ENCODE measurements around the gene GID8. TPM values are rescaled to one million over a fixed set of nuclear protein-coding genes. Genes with fewer than 3 reads are reported as not detected.
A peak's percentile ranks its signal among the peaks of the same experiment; 100 is the strongest.

Gene GID8
- total RNA-seq (10 to 100 TPM; 23.6 to 54.3 (median 47.0) TPM), polyA plus RNA-seq (10 to 100 TPM; 26.5 to 30.1 TPM)
- long read RNA-seq, donor 1, full-length matches to known transcripts = 161 of 183 reads
- long read RNA-seq, donor 1, partial matches to known transcripts = 4 of 183 reads
- long read RNA-seq, donor 1, other reads (novel, unspliced or antisense) = 18 of 183 reads
- long read RNA-seq, donor 2, full-length matches to known transcripts = 38 of 38 reads
- long read RNA-seq, donor 2, partial matches to known transcripts = 0 of 38 reads
- long read RNA-seq, donor 2, other reads (novel, unspliced or antisense) = 0 of 38 reads
- long read RNA-seq, donor 3, full-length matches to known transcripts = 65 of 90 reads
- long read RNA-seq, donor 3, partial matches to known transcripts = 22 of 90 reads
- long read RNA-seq, donor 3, other reads (novel, unspliced or antisense) = 3 of 90 reads

DNA sequence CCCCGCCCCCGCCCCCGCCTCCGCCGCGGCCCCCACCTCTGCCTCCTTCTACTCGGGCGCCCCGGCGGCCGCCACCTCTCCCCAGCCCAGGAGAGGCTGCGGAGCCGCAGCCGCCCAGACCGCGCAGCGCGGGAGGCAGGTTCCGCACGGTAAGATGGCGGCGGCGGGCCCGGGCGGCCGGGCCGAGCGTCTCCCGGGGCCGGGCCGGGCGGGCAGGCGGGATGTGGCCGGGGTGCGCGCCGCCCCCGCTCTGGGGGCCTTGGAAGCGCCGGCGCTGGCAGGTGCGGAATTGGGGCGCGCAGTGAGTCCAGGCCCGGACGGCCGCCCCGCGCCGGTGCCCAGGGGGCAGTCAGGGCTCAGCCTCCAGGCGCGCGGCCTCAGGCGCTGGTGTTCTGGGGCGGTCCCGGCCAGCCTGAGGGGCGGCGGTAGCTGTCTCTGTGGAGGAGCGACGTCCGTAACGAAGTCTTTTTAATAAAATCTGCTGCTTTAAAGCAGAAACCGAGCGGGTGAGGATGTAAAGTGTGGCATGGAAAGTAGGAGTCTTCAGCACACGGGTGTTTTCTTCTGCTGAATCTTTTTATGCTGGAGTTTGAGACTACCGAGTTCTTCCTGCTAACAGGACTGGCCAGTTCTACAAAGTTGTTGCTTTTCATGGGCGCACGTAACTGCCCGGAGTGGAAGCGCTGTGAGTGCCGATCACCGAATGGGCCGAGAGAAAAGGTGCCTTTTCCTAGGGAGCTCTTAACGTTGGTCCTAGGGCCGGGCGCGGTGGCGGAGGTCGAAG lies at the start of gene GID8:
GID8 (plus strand) TSS at position 43 of the 784 bp plus-strand sequence. CDS start 3,356 bp downstream, outside the sequence.
- TF ChIP-seq EP300 (IDR thresholded peaks at IDR 0.05) = no peak
- TF ChIP-seq, protein P1, sequence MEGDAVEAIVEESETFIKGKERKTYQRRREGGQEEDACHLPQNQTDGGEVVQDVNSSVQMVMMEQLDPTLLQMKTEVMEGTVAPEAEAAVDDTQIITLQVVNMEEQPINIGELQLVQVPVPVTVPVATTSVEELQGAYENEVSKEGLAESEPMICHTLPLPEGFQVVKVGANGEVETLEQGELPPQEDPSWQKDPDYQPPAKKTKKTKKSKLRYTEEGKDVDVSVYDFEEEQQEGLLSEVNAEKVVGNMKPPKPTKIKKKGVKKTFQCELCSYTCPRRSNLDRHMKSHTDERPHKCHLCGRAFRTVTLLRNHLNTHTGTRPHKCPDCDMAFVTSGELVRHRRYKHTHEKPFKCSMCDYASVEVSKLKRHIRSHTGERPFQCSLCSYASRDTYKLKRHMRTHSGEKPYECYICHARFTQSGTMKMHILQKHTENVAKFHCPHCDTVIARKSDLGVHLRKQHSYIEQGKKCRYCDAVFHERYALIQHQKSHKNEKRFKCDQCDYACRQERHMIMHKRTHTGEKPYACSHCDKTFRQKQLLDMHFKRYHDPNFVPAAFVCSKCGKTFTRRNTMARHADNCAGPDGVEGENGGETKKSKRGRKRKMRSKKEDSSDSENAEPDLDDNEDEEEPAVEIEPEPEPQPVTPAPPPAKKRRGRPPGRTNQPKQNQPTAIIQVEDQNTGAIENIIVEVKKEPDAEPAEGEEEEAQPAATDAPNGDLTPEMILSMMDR (IDR thresholded peaks at IDR 0.05) = no peak
- no peak for TF ChIP-seq POLR2A (IDR thresholded peaks at IDR 0.05)
- intact Hi-C loops (cut with DNase I) = no loop called here
- peak within 1 kb of the TSS; percentile 97 for H3K4me3 ChIP-seq
- no peaks in the 10 kb centered on the region for H3K36me3 ChIP-seq
- H3K27me3 ChIP-seq = no peaks in the 10 kb centered on the region
- H3K9me3 ChIP-seq = no peaks in the 10 kb centered on the region
- WGBS, 3 donors = 0 to 1% (median 0%) methylated on average over 37 to 79 of the region's 79 CpGs
- H3K27ac ChIP-seq = peak within 1 kb of the TSS; percentile 76 to 79
- peak in 3 of 5 donors; percentile 33 to 54 (median 37) for DNase-seq
- peaks cover 15% of the 10 kb centered on the region for H3K4me1 ChIP-seq (ENCODE audit: insufficient read depth)

DNA sequence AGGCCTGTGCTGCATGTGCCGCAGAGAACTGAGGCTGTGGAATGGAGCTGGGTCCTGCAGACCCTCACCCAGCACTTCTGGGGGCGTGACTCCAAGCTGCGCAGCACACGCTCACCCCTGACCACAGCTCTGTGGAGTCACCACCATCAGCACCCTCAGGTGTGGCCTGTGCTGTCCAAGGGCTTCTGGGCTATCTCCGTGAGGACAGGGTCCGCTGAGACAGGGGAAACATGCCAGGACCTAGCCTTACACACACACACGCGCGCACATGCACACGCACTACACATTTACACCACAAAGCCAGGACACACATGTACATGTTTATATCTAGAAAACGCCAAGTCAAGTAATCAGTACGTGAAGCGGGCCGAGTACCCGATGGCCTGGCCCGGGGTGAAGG lies 49.5 kb upstream of the GID8 start:
- Histone ChIP-seq H3K9me3 (no peaks in the 10 kb centered on the region), H3K27me3 (no peaks in the 10 kb centered on the region), H3K36me3 (no peaks in the 10 kb centered on the region), H3K4me3 (no peak overlapping the region), H3K27ac (no peak overlapping the region), H3K4me1 (ENCODE audit: insufficient read depth) (no peaks in the 10 kb centered on the region)
- no peak for DNase-seq
- TF ChIP-seq, protein P1 (IDR thresholded peaks at IDR 0.05) = no peak
- no peak for TF ChIP-seq EP300 (IDR thresholded peaks at IDR 0.05)
- WGBS, 3 donors = 91 to 92% (median 91%) methylated on average over 16 of the region's 16 CpGs
- intact Hi-C loops (cut with DNase I) = no loop called here

DNA sequence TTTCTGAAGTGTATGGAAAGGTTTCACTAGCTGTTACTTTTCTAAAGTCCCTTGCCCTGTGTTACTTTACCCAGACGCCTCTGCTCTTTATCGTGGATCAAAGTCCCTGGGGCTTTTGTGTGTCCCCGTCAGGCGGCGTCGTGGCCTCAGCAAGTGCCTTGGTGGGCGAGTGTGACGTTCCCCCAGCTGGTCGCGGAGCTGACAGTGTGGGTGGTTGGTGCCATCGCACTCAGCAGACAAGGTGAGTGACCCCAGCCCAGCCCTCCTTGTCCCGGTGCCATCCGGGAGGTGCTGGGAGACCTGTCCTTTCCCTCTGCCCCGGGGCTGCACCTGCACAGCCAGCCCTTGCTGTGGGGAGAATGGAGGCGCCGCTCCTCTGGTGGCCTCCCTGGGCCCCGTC lies 49.0 kb upstream of the GID8 start:
- Histone ChIP-seq H3K4me1 (ENCODE audit: insufficient read depth) (no peaks in the 10 kb centered on the region), H3K4me3 (no peak overlapping the region), H3K36me3 (no peaks in the 10 kb centered on the region), H3K27me3 (no peaks in the 10 kb centered on the region), H3K9me3 (no peaks in the 10 kb centered on the region), H3K27ac (no peak overlapping the region)
- 90 to 93% (median 92%) methylated on average over 17 of the region's 17 CpGs for WGBS, 3 donors
- intact Hi-C loops (cut with DNase I) = no loop called here
- DNase-seq = no peak
- TF ChIP-seq EP300 (IDR thresholded peaks at IDR 0.05) (no peak), POLR2A (IDR thresholded peaks at IDR 0.05) (no peak)
- TF ChIP-seq, protein P1 (IDR thresholded peaks at IDR 0.05) = no peak

DNA sequence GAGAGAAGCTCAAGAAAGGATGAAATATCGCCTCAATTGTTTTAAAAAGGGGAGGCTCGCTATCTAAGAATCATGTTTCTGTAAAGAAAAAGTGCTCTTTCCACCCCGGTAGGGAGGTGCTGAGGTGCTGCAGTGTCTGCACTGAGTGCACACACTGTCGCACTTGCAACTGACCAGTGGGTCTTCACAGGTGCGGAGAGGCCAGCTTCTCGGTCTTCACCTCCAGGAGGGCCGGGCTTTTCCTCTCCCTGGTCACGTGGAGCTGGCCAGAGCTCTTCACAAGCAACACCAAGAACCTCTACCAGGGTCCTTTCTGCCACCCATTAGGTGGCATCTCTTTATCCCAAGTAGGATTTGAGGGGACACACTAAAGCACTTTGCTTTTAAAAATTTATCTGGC lies 48.5 kb upstream of the GID8 start:
- intact Hi-C loops (cut with DNase I) = no loop called here
- WGBS, 3 donors = 82 to 87% (median 85%) methylated on average over 8 of the region's 8 CpGs
- no peaks in the 10 kb centered on the region for H3K27me3 ChIP-seq
- no peak overlapping the region for H3K4me3 ChIP-seq
- DNase-seq = no peak
- no peak overlapping the region for H3K27ac ChIP-seq
- TF ChIP-seq EP300 (IDR thresholded peaks at IDR 0.05) = no peak
- TF ChIP-seq POLR2A (IDR thresholded peaks at IDR 0.05) = no peak
- TF ChIP-seq, protein P1 (IDR thresholded peaks at IDR 0.05) = no peak
- no peaks in the 10 kb centered on the region for H3K36me3 ChIP-seq
- no peaks in the 10 kb centered on the region for H3K4me1 ChIP-seq (ENCODE audit: insufficient read depth)
- H3K9me3 ChIP-seq = no peaks in the 10 kb centered on the region
